NOMO-1 (cell line): Measurements from ENCODE around the gene OPN4.

Experiments
- DNase-seq, 2 experiments: peaks; one replicate each; lab custom pipeline; 2025; ENCODE audit not compliant: unreplicated experiment in 2 of 2; lab: John Stamatoyannopoulos, UW

The OPN4 gene

DNA sequence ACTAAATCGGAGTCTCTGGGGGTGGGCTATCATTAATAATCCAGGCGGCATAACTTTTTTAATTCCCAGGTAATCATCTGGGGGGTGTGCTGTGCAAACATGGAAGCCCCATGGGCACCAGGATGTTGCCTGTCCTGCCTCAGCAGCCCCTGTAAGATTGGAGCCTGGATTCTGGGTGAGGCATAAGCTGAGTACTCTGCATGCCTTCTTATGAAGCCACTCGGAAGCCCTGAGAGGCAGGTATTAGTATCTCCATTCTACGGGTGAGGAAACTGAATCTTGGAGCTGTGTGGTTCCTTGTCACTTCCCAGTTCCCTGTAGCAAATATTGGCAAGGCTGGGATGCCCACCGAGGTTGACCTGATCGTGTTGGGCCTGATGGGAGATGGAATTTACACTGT, 7.4 kb upstream of the OPN4 start:
- DNase-seq = no peak

DNA sequence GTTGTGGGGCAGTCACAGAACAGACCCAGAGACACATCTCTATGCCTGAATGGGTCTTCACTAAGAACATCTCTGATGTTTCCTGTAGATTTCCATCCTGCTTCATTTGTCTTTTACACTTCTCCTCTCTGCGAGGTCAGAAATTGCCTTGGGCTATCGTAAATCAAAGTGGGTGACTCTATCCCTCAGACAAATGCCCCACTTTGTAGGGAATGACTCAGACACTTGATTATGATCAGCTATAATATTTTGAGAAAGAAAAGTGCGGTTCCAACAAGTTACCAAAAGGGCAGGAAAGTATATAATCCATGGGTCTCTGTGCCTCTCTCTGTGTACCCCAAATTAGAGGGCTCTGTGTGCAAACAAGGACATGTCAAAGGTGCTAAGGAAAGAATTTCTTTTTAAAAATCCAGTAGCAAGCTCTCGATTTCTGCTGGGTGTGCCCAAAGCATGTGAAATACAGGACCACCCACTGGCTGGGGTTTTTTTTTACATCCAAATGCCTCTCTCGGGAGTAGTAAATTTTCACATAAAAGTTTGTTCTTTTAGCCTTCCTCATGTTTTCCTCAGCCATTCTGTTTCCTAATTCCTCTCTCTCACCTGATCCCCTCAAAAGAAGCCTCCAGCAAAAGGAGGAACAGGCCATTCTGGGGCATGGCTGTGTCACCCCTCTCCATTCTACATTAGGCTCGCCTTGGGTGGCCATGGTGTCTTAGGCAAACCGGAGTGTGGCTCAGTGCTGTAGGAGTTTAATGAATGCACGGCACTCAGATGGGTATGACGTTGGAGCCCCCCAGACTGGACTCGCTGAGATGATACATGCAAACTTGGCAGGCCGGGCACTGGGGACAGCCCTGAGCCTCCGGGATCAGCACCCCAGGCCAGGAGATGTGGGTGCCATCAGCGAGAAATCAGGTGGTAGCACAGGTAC, 6.3 kb upstream of the OPN4 start:
- no peak for DNase-seq

DNA sequence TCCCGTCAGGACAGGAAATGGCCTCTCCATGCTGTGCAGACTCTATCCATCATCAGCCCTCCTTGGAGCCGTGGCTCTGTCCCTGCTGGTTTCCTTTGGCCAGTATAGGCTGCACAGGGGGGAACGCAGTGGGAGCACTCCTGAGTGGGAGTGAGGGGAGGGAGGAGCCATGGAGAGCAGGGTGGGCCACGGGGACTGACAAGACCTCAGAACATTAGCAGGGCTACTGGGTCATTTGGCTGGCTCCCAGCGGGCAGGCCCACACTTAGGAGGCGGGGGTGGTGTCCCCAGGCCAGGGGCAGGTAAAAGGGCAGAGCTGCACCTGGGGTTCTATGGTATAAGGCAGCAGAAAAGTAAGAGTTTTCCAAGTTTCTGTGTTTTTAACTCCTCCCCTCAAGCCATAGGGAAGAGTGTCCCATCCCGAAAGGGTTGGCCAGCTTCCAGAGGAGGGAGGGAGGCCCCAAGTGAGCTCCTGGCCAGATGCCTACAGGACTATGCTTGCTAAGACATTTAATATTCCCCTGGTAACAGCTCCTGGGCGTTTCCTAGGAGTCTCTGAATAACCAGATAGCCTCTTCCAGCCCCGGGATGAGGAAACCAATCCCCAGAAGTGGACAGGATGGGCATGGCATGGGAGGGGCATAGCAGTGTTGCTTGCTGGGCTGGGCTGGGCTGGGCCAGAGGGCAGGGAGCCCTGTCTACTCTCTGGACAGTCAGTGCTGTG, 5.5 kb upstream of the OPN4 start:
- DNase-seq = no peak

DNA sequence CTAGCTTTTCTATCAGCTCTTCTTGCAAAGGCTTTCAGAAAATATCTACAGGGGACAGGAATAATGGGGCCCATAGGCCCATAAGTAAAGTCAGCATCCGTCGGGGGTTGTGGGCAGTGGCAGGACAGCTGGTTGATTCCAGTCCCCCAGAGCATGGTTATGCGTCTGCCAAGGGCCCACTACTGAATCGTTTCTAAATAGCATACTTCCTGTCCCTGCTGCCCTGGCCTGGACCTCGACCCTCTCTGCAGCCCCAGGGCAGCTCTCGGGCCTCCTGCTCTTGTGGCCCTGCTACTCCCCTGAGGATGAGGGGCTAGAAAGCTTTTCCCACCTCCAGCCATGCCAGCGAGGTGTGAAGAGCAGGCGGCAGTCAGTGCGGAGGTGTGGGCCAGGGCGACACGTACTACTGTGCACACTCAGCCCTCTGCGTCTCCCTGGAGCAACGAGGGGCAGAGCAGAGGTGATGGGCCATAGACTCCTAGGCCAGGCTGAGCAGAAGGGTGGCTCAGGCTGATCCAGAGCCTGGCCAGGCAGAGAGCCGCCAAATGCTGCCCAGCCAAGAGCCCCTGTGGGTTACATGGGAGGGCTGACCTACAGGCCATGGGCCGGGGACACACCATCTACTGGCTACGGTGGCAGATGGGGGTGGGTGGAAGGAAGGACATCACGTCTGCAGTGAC, 4.7 kb upstream of the OPN4 start:
- DNase-seq = no peak

DNA sequence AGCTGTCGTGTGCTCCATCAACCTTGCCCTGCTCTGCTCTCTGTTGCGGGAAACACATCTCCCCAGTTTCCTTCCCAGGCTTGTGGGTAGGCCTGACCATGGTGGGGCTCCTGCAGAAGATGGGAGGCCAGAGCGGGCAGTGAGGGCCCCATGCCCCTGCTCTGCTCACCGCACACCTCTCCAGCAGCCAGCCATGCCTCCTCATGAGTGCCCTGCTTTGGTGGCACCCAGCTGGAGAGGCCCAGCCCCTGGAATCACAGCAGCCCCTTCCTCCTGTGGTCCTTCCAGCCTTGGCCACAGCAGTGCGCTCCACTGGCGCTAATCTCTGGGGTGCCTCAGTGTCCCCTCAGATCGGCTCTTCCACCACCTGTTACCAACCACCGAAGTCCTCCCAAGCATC, 4.2 kb upstream of the OPN4 start:
- no peak for DNase-seq

DNA sequence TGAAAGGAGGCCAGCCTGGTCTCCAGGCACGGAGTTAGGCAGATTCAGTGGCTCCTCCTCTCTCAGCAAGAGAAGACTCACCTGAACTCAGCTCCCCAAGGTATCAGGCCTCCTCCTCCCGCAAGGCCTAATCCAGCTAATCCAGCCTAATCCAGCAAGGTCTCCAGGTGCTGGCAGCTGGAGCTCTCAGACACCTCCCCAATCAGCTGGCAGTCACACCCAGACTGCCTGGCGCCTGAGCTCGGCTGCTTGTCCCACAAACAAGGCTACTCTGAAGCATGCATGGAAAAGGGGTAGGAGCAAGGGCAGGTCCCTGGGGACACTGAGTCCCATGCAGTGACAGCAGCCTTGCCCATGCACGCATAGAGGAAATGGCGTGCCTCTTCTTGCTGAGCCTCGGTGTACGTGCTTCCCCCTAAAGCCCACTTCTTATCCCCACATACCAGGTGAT, 3.3 kb upstream of the OPN4 start:
- DNase-seq = no peak

DNA sequence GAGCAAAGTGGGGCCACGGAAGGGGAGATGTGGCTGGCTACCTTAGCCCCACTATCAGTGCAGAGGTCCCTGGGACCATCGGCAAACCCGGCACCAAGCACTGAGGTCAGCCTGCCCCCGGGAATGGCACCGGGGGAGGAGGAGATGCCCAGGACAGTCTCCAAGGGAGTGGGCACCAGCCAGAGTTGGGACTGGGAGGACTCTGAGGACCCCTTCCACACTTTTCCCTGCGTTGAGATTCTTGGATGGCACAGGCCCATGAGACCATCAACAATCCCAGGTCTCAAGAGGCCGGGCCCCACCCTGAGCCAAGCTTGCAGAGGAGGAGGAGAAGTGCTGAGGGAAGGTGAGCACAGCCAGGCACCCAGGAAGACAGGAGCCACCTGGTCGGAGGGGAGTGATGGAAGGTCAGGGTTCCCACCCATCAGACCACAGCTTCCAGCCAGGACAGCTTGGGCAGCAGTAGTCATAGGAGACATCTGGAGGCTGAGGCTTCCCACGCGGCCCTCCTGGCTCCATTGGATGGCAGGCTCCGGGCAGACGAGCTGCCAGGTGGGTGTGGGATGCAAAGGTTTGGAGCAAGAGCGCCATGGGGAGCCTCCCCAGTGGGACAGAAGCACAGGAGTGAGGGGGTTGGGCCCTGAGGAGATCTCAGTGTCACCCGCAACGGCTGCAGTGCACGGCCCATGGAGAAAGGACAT, 2.6 kb upstream of the OPN4 start:
- DNase-seq = no peak

DNA sequence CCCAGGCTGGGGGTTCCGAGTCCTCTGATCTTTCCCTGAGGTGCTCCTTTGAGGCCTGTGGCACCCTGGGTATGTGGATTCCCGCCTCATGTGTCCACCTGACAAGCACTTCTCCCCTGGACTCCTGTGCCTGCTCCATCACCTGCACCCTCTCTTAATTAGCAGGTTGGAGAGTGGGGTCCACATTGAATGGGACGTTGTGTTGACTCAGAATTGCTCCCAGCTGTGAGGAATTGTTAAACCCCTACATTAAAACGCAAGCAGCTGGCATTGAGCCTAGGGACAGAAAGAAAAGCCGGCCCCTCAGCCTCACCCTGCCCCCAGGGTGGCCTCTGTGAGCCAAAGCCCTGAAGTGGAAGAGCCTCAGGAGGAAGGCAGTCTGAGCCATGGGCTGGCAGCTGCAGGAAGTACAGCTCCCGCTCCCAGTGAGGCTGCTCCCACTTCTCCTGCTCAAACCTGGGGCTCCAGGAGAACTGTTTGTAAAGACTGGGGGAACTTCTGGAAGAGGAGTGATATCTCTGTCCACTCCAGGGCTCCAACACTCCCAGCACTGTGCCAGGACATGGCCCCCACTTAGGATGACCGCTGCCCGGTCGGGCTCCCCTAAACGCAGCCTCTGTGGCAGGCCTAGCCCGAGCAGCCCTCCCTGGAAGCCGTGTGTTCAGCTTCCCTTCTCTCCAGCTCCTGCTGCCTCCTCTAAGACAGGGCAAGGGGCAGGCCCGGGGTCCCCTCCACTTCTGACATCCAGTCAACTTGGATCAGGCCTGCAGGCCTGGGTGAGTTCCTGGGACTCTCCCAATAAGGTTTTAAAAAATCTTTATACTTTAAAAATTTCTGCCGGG, 1.8 kb upstream of the OPN4 start:
- no peak for DNase-seq

DNA sequence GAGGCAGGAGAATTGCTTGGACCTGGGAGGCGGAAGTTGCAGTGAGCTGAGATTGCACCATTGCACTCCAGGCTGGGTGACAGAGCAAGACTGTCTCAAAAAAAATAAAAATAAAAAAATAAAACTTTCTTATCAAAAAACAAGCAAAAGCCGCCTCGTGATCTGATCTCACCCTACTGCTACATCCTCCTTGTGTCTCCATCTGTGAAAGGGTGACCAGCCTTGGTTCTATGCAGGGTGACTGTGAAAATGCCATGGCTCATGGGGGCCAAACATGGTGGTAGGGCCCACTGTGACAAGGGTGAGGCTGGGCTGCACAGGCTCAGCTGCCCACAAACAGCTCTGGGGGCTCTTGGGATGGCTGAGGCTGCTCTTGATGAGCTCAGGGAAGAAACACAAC, 968 bp upstream of the OPN4 start:
- DNase-seq = no peak

DNA sequence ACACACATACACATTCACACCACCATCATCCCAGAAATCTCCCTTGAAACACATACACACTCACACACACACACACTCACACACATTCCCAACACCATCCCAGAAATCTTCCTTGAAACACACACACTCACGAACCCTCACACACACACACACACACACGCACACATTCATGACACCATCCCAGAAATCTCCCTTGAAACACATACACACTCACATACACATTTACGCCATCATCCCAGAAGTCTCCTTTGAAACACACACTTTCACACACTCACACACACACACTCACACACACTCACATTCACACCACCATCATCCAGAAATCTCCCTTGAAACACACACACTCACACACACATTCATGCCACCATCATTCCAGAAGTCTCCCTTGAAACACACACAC, 360 bp upstream of the OPN4 start:
- DNase-seq = no peak

DNA sequence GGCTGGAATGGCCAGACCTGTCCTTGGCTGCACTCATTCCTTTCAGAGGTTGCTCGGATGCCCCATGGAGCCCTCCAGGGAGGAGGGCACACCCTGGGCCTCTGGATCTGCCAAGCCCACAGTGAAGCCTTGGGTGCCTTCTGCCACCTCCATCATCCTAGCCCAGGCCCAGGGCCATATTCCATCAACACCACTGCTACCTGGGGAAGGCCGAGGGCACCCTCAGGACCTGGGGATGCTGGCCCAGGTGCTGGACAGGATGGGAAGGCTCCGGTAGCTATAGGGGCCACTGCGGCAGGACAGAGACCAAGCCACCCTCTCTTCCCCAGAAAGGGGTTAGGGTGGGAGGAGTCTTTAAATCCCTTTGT, 810 bp downstream of the OPN4 start:
- DNase-seq = no peak

DNA sequence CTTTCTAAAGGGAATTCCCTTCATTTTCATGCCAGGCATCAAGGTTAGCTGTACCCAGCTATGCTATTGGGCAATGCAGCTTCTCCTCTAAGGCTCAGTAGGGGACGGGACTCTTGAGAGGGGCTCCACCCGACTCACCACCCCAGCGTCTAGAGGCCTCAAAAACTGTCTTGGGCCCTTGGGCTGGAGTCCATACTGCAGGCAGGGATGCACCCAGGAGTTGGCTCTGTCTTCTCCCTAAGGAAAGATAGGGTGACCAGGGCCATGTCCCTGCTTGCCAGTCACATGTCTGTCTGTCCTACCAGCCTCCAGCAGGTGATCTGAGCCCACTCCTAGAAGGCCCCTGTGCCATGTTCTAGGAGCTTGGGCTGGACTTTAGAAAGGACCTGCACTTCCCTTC, 1.2 kb downstream of the OPN4 start:
- DNase-seq = no peak

DNA sequence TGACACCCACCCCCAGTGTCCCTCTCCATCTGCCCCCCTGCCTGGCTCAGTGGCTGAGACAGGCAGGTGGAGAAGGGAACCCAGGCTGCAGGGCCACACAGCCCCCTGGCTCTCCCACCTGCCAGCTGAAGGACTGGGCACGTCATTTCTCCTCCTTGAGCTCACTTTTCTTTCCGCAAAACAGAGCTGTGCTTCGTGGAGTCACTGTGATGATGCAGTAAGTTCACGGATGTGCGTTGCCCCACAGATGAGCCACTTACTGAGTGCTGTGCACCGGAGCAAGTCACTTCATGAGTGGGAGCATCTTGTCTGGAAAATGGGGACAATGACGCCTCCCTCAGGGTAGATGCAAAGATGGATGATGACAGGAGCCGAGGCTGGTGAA, 2.7 kb downstream of the OPN4 start:
- no peak for DNase-seq

DNA sequence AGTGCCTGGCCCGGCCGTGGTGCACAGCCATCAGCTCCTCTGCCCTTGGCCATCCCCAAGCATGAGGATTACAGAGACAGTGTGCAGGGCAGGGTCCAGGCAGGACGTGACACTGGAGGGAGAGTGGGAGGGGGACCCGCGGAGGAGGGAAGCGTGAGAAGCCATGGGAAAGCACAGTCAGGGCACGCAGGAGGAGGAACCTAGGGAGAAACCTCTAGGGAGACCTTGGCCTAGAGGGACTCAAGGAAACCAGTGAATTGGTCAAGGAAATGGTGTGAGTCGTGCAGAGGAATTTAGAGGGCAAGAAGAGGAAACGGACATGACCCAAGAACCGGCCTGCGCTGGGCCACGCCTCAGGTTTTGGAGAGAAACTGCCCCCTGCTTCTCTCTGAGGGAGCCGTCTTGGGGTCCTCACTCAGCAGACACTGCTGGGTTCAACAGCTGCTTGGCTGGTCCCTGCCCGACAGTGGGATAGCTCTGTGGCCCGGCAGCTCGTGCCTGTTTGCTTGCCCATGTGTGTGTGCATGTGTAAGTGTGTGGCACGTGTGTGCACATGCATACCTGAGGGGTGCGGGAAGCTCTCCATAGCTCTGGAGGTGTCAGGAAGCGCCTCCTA, 3.2 kb downstream of the OPN4 start:
- DNase-seq = no peak

DNA sequence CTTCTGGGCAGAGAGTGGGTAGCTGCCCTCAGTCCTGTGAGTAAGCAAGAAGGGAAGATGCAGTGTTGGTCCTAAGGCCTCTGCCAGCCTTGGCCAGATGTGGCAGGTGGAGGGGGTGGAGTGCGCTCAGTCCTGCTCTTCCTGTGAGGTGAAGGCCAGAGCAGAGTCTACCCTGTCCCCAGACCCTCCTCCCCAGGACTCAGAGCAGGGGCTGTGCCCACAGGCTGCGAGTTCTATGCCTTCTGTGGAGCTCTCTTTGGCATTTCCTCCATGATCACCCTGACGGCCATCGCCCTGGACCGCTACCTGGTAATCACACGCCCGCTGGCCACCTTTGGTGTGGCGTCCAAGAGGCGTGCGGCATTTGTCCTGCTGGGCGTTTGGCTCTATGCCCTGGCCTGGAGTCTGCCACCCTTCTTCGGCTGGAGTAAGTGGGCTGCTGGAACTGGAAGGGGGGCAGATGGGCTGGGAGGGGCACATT, 4.0 kb downstream of the OPN4 start:
- no peak for DNase-seq

DNA sequence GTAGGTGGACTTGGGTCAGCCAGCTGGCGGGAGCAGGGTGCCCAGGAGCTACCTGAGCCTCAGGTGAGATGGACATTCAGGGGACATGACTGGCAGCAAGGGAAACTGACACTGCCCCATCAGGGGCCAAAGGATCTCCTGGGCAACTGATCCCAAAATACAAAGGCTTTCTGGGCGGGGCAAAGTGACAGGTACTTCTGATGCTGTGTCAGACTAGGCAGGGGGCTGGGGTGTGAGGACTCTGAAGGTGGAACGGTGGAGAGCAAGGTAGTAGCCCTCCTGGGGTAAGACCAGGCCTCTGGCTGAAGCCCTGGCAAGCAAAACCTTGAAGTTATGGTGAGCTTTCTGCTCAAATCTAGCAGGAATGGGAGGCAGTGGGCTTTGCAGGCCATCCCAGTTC, 4.4 kb downstream of the OPN4 start:
- DNase-seq = no peak

DNA sequence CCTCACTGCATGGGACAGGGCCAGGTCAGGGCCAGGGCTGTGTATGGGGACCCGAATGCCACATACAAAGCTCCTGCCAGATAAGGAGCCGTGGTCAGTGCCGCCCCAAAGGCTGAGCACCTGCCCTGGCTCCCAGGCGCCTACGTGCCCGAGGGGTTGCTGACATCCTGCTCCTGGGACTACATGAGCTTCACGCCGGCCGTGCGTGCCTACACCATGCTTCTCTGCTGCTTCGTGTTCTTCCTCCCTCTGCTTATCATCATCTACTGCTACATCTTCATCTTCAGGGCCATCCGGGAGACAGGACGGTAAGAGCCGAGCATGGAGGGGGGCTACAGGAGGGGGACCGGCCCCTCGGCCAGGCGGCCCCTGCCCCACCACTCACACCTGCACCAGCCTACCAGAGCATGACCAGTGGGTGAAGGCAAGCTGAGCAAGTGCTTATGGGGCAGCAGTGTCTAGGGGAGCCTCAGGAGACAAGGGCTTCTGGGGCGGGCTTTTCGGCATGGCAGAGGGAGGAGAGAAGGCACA, 4.9 kb downstream of the OPN4 start:
- no peak for DNase-seq

DNA sequence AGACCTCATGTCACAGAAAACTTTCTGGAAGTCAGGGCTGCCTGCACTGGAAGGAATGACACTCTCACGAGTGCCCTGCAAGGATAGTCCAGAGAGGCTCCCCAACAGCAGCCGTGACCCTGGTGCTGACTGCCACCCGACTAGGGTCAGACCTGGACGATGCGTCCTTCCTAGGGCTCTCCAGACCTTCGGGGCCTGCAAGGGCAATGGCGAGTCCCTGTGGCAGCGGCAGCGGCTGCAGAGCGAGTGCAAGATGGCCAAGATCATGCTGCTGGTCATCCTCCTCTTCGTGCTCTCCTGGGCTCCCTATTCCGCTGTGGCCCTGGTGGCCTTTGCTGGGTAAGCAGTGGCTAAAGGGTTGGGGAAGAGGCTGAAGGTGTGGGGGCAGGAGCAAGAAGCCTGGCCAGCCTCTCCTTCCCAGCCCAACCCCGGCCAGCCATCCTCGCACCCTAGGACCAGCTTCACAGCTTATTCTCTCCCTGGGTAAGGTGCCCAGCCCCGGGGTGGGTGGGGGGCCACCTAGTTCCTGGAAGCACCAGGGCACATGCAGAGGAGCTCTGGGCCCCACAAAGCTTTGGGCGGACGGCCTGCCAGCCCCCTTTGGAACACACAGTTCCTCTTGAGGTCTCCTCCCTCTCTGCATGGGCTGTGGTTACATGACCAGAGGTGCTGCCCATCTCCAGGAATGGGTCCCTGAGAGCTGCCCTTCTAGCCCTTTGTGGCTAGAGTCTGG, 5.5 kb downstream of the OPN4 start:
- no peak for DNase-seq
